Skin epidermis (tissue), 12 donors: ENCODE measurements around the gene PAM.

Source experiments
- H3K27ac ChIP-seq, 21 experiments: fragments of 200-600 bp; sonication (generic) in 11 of 21; one replicate each; pipeline ENCODE4 v1.5.0; 2020; ENCODE audit warnings: mild to moderate bottlenecking in 3 of 21, inconsistent platforms in 2 of 21, moderate library complexity in 2 of 21
- H3K4me3 ChIP-seq, 7 experiments: fragments of 200-600 bp; sonication (generic) in 2 of 7; one replicate each; pipeline ENCODE4 v1.5.0; 2020; ENCODE audit warnings: inconsistent platforms in 2 of 7, mild to moderate bottlenecking in 2 of 7, moderate library complexity in 1 of 7

PAM gene

GRCh38 chr5:102918986-102919610 lies 164.0 kb downstream of the PAM start:
- no peak overlapping the region for H3K4me3 ChIP-seq
- no peak overlapping the region for H3K27ac ChIP-seq

- Histone ChIP-seq H3K4me3 (no peak overlapping the region), H3K27ac (no peak overlapping the region)
These were observed 165.7 kb downstream of the PAM start for GRCh38 chr5:102920762-102921161.

- H3K27ac ChIP-seq, result no peak overlapping the region
- H3K4me3 ChIP-seq, result no peak overlapping the region
These were observed 166.4 kb downstream of the PAM start for GRCh38 chr5:102921341-102922044.

- no peak overlapping the region for H3K27ac ChIP-seq
- H3K4me3 ChIP-seq, result no peak overlapping the region
These were observed 167.1 kb downstream of the PAM start for GRCh38 chr5:102922111-102922720.

- Histone ChIP-seq H3K4me3 (no peak overlapping the region), H3K27ac (peak overlapping the region in 1 of 21 experiments; percentile 28)
These were observed 167.8 kb downstream of the PAM start for GRCh38 chr5:102922799-102923477.

GRCh38 chr5:102924963-102925362 lies 169.9 kb downstream of the PAM start:
- Histone ChIP-seq H3K27ac (no peak overlapping the region), H3K4me3 (no peak overlapping the region)

GRCh38 chr5:102927007-102927406 lies 171.9 kb downstream of the PAM start:
- H3K27ac ChIP-seq, result no peak overlapping the region

GRCh38 chr5:102930244-102930643 lies 175.1 kb downstream of the PAM start:
- Histone ChIP-seq H3K4me3 (no peak overlapping the region), H3K27ac (no peak overlapping the region)

More at GRCh38 chr5:102927007-102927406, 171.9 kb downstream of the PAM start:
- no peak overlapping the region for H3K4me3 ChIP-seq

- Histone ChIP-seq H3K27ac (no peak overlapping the region), H3K4me3 (no peak overlapping the region)
These were observed 176.1 kb downstream of the PAM start for GRCh38 chr5:102931085-102931725.

- no peak overlapping the region for H3K4me3 ChIP-seq
- H3K27ac ChIP-seq, result no peak overlapping the region
These were observed 177.7 kb downstream of the PAM start for GRCh38 chr5:102932781-102933180.

GRCh38 chr5:102933316-102933715 lies 178.2 kb downstream of the PAM start:
- Histone ChIP-seq H3K27ac (no peak overlapping the region), H3K4me3 (no peak overlapping the region)

- no peak overlapping the region for H3K27ac ChIP-seq
- no peak overlapping the region for H3K4me3 ChIP-seq
These were observed 178.8 kb downstream of the PAM start for GRCh38 chr5:102933721-102934459.

GRCh38 chr5:102937894-102938293 lies 182.8 kb downstream of the PAM start:
- Histone ChIP-seq H3K27ac (no peak overlapping the region), H3K4me3 (no peak overlapping the region)

- H3K27ac ChIP-seq, result no peak overlapping the region
These were observed 186.0 kb downstream of the PAM start for GRCh38 chr5:102941111-102941510.

GRCh38 chr5:102946414-102946813 lies 191.3 kb downstream of the PAM start:
- Histone ChIP-seq H3K4me3 (no peak overlapping the region), H3K27ac (no peak overlapping the region)

More at GRCh38 chr5:102941111-102941510, 186.0 kb downstream of the PAM start:
- no peak overlapping the region for H3K4me3 ChIP-seq

- Histone ChIP-seq H3K27ac (no peak overlapping the region), H3K4me3 (no peak overlapping the region)
These were observed 191.9 kb downstream of the PAM start for GRCh38 chr5:102946971-102947370.

- no peak overlapping the region for H3K27ac ChIP-seq
- H3K4me3 ChIP-seq, result no peak overlapping the region
These were observed 200.4 kb downstream of the PAM start for GRCh38 chr5:102955488-102955887.

GRCh38 chr5:102956599-102956998 lies 201.5 kb downstream of the PAM start:
- H3K4me3 ChIP-seq, result no peak overlapping the region
- H3K27ac ChIP-seq, result no peak overlapping the region

- H3K4me3 ChIP-seq, result no peak overlapping the region
- H3K27ac ChIP-seq, result no peak overlapping the region
These were observed 202.0 kb downstream of the PAM start for GRCh38 chr5:102957141-102957540.
